GM13976 (cell line): ENCODE data around the gene SYNJ2.

Source experiments
- DNase-seq: peaks from one replicate; pipeline ENCODE4 v3.0.0; 2012; ENCODE audit warnings: low spot score
- in situ Hi-C: fragments of 300-500 bp; cut with MboI; formaldehyde crosslinking; loops from one replicate; pipeline ENCODE4 v1.12.0; 2022; ENCODE audit warnings: low sequenced_read_pairs, mixed read lengths, inconsistent platforms; ENCODE audit not compliant: unreplicated experiment
- TF ChIP-seq, protein P1 (sequence below): IDR thresholded peaks from 2 replicates; pipeline ENCODE4 v1.5.1; 2012; ENCODE audit warnings: borderline replicate concordance, mild to moderate bottlenecking; ENCODE audit not compliant: insufficient read depth; ENCODE audit errors: extremely low read depth, missing control alignments, control extremely low read depth

SYNJ2 gene

GRCh38 chr6:158056804-158057203 lies 75.1 kb downstream of the SYNJ2 start:
- DNase-seq: no peak
- in situ Hi-C loops: no loop called here
- TF ChIP-seq, protein P1, sequence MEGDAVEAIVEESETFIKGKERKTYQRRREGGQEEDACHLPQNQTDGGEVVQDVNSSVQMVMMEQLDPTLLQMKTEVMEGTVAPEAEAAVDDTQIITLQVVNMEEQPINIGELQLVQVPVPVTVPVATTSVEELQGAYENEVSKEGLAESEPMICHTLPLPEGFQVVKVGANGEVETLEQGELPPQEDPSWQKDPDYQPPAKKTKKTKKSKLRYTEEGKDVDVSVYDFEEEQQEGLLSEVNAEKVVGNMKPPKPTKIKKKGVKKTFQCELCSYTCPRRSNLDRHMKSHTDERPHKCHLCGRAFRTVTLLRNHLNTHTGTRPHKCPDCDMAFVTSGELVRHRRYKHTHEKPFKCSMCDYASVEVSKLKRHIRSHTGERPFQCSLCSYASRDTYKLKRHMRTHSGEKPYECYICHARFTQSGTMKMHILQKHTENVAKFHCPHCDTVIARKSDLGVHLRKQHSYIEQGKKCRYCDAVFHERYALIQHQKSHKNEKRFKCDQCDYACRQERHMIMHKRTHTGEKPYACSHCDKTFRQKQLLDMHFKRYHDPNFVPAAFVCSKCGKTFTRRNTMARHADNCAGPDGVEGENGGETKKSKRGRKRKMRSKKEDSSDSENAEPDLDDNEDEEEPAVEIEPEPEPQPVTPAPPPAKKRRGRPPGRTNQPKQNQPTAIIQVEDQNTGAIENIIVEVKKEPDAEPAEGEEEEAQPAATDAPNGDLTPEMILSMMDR: no peak

DNA sequence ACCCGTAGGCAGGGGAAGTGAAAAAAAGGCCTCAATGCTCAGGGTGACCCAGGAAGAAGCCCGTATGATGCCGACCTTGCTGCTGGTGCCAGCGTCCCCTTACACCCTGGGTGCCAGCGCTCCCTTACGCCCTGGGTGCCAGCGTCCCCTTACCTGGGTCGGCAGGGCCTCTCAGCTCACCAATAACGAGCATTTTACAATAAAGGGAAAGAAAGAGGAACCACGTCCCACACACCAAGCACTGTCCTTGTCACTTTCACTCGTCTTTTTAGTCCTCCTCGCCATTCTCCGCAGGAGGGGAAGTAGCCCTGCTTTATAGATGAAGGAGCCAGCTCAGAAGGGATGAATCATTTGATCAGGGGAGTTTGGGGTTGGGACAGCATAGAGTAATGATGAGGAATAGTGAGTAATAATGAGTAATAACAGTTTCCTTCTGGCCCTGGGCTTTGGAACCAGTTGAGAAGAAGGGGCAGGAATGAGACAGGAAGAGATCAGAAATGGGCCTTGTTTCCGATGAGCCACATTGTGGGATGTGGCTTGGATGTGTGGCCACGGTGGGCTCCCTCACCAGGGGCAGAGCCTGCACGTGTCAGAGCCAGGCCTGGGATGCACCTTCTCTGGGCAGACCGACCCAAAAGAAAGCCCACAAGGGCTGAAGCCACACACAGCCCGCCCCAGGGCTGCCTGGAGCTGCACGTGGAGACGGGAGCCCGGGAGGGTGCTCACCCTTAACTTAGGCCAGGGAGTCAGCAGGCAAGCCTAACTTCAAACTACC lies 75.7 kb downstream of the SYNJ2 start:
- DNase-seq: peak; percentile 58
- TF ChIP-seq, protein P1: no peak
- in situ Hi-C loops: no loop called here

DNA sequence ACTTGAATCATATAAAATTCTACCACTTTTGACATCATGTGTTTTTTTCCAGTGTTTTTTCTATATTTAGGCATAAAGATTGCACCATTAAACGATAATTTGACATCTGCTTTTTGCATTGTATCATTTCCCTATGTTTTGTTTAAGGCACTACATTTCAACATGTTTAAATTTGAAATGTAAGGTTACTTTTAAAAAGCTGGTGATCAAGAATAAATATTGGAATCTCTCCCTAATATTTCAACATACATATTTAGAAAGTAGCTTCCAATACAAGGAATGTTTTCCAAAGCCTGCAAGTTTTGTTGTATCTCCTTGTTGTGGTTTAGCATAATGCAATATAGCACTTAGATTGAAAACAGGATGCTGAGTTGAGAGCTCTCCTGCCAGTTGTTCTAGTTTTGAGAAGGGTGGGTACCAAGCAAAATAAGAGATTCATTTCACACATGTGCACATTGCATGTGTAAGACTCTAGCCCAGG lies 76.5 kb downstream of the SYNJ2 start:
- TF ChIP-seq, protein P1: no peak
- DNase-seq: no peak
- in situ Hi-C loops: no loop called here

- in situ Hi-C loops: no loop called here
- no peak for DNase-seq
- TF ChIP-seq, protein P1: no peak
These were observed 77.4 kb downstream of the SYNJ2 start for GRCh38 chr6:158059108-158059507.

GRCh38 chr6:158060455-158061360 lies 79.0 kb downstream of the SYNJ2 start:
- TF ChIP-seq, protein P1: no peak
- in situ Hi-C loops: no loop called here
- DNase-seq: no peak

GRCh38 chr6:158061361-158061708 lies 79.7 kb downstream of the SYNJ2 start:
- in situ Hi-C loops: no loop called here
- TF ChIP-seq, protein P1: no peak
- DNase-seq: no peak
